ENCODE results near the gene MLLT3.

The MLLT3 gene

DNA sequence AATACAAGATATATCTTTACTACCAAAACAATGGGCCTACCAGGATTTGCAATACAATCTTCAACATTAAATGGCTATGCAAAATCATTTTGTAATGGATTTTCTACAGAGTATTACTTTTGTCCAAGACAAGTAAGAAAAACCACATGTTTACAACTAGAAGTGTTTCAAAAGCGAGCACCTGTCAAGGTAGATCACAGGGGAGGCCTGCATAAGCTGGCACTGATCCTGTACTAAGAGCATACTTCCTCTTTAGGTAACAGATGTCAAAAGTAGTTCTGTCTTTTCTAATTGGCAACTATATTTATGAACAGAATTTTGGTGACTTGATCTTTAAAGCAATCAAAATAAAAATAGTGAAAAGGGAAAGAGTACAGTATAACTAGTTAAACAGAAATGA is 249.0 kb downstream of the MLLT3 start:
- no peak for DNase-seq

DNA sequence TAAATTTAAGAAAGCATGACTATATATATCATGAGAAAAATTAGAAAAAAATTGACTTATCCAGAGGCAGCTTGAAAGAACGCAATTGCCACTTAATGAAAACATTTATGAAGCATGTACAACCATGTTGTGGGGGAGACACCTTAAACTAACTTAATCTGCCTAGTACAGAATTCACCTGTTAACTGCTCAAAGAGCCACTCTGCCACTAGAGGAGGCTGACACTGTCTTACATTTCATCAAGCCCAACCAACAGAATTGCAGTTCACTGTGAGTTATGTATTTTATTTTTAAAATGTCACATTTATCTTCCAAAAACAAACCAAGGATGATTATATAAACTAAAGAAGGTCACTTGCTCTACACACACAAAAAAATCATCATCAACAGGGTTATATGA is 252.9 kb downstream of the MLLT3 start:
- no peak for DNase-seq

DNA sequence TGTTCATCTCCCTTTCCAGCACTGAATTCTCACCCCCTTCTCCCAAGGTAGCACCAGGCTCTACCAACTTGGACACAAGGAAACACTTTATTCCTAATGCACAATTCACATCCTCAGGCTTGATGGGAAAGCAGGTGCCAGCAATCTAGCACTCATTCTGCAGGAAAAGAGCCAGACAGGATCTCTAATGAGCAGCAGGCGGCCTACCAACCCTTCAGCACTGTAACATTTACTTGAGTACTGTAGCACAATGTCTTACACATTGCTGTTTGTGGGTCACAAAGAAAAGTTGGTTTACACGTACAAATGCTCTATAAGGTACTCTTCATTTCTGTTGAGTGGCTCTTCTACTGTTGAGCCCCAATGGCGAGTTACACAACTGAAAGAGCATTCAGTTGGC is 254.4 kb downstream of the MLLT3 start:
- DNase-seq: no peak

GRCh38 chr9:20364959-20365358 is 257.3 kb downstream of the MLLT3 start:
- DNase-seq: no peak

DNA sequence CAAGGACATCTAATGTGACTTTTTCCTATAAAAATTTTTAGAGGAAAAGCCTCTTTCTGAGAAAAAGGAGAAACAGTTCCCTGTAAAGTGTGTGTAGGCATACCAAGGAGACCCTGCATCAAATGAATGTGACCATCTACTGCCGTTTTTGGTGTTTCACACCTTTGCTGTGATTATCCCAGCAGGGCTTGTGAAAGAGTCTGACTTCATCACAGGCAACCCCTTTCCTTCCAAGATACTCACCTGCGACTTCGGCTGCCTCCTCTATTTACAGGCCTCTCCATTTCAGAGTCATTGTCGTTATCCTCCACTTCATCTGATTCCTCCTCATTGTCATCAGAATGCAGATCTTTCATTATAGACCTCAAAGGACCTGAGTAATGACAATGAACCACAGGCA is 259.1 kb downstream of the MLLT3 start:
- DNase-seq: no peak

DNA sequence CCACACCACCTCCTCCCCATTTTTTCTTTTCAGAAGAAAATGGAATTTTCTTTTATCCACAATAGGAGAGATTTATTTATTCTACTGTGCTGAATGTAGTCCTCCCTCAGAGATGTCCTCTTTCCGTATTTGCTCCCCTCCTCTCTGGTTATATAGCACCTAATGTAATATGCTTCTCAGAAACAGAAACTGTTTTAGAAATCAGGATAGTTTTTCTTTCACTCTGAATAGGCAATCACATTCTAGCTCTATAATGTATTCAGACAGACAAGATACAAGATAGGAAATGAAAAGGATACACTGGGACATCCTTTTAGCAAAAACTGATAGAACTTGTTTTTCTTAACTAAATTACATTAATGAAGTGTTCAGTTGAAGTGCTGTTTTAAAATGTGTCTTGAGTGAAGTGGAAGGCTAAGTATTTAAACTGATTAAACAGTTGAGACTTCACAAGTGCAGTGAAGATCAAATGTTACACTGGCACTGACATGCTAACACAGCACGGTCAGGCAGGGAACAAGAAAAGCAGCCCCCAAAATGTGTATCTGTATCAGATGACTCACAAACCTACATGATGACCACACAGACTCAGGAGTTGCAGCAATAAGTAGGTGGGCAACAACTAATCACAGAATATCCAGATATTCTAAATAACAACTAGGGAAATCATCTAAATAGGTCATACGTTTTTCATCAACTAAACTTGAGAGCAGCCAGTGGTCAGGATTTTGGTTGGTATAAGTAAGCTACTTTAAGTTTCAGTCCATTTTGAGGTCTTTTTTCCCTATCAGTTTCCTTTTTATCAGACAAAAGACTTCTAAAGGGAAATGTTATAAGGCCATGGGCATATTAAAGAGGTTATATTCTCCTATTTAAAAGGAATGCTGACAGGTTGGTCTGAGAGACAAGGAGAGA is 260.4 kb downstream of the MLLT3 start:
- DNase-seq: no peak

DNA sequence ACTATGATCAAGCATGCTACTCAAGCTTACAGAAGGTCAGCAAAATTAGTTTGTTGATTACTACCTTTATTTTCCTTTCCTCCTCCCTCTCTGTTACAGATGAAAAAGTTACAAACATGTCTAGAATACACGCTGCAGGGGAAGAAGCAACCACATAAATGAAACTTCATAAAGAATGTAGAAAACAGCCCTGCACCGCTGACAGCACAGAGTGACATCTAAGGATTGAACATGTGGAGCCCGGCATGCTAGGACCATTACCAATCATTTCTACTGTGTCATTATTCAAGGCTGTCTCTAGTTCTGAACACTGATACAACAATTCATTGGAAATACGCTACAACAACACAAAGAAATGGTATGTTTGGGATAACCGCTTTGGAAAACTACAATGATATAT is 261.1 kb downstream of the MLLT3 start:
- no peak for DNase-seq

DNA sequence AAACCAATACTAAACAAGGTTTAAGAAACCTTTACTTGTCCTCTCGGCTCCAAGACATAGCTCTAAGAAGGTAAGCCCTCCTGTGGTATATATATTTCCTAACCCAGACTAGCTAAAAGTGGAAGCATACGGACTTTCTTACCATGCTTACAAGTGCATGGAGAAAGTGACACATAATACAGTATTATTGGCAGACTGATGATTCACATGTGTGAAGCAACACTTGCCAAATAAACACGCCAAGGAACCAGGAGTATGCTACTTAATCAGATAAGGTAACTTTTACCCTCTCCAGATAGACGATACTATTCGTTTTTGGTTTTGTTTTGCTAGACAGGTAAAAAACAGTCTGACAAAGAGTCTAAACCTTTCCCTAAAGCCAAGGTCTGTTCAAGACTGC is 264.1 kb downstream of the MLLT3 start:
- DNase-seq: no peak

DNA sequence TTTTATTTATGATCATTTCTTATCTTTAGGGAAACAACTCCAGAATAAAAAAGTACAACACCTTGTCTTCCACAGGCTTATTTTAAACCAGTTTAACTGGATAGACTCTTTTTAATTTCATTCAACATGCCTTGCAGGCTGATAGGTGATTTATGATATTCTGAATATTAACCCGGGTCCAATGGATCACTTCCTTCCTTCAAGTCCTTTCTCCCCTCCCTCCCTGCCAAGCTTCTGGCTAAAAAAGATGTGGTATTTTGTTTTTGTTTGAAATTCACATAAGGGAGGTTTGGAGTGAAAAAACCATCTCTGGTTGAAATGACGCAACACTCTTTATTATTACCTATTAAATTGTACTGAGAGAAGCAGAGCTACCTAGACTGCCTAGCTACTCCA is 265.3 kb downstream of the MLLT3 start:
- DNase-seq: no peak

- peak; percentile 29 for DNase-seq
These were observed 265.8 kb downstream of the MLLT3 start for GRCh38 chr9:20356403-20357036.

GRCh38 chr9:20355022-20355421 is 267.3 kb downstream of the MLLT3 start:
- DNase-seq: no peak

GRCh38 chr9:20353931-20354652 is 268.2 kb downstream of the MLLT3 start:
- no peak for DNase-seq

DNA sequence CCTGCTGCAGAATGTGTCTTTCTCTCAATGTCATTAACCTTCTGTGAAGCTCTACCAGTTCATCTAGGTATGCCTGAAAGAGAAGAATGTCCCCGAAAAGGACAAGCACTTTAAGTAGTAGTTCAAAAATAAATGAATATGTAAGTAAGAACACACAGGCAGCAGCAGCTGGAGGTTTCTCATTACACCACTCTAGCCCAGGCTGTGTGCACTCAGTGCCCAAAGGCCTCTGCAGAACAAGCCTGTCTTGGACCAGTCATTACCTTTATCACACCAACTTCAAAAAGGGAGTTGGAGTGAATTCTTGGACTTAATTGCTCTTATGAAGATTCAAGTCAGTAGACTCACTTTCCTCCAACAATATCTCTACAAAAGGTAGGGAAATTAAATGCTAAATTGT is 268.8 kb downstream of the MLLT3 start:
- no peak for DNase-seq

DNA sequence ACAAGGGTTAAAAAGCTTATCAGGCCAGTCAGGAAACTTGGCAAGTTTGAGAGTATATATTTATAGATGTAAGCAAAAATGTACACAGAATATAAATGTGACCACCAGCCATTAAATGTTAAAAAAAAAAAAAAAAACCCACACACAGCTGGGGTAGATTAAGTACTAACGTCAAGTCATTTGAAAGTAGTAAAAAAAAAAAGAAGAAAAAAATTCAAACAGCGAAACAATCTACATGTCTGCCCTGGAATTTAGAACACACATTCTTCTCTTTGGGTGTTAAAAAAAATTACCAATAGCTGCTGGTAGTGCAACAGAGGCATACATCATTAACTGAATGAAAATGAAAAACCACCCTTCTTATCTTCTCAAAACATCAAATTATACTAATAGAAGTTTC is 269.7 kb downstream of the MLLT3 start:
- DNase-seq: no peak

GRCh38 chr9:20351715-20352114 is 270.6 kb downstream of the MLLT3 start:
- no peak for DNase-seq

DNA sequence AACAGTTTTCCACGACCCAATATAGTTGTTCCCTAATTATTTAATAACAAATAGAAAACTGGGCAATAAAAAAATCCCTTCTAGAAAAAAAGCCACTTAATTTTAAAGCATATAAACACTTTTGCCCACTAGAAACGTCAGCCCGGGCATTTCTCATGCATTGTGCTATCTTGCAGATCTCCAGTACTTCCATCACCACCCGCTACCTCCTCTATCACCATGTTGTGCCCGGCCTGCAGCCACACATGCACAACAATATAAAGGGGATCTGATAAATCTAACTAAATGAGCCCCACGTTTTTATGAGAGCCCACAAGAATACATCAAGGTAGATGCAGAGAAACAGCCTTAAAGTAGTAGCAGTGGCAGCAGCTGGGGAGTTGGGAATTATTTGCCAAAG is 272.7 kb downstream of the MLLT3 start:
- DNase-seq: no peak

- DNase-seq: no peak
These were observed 279.0 kb downstream of the MLLT3 start for GRCh38 chr9:20343325-20343724.

DNA sequence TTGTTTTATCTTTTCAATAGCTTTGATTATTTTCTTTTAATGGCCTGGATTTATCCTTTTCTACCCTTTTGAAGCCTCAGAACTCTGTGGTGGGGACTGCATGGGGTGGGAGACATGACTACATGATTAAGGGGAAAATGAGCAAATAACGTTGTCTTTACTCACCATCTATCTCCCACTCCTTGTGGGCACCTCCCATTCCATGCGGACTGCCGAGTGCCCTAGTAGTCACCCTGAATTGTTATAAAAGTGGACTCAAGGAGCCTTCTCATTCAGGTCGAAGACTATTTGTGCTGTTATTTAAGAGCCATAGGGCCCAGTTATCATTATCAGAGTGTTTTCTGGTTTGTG is 281.8 kb downstream of the MLLT3 start:
- DNase-seq: no peak

DNA sequence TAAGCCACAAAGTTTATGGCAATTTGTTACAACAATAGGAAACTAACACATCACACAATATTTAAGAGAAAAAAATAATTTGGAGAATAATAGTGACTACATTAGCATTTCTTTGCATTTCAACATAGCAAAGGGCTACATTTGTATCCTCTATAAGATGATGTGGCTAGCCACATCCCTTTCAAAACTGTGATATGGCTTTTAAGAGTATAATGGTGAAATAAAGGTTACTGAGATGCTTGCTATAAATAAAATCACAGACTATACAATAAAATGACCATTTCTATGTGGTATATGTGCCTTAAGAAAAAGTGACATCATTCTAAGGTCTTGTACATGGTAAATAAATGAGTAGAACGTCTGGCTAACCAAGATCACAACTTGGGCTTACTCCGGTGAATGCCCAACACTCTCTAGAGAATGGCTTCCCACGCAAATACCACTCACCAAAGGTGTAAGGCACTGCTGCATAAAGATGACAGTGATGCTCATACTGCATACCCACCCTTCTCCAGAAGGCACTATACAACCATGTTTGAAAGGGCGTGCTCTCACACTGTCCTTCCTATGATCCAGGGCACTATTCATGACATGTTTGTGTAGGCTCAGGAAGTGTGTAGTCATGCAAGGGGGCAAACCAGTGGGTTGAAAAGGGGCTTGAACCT is 286.5 kb downstream of the MLLT3 start:
- DNase-seq: no peak

DNA sequence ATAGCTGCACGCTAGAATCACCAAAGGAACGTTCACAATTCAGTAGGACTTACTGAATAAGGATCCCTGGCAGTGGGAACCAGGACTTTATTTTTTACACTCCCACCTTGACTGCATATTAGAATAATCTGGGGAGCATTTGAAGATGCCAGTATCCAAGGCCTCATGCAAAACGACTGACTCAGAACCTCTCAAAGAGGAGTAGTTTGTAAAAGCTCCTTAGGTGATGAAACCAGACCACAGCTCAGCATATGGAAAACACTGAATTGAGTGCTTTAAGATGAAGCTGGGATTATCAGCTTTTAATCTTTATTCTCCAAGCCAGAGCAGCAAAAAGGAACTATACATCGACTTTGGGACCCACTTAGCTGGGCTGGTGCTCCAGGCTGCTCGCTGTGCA is 288.3 kb downstream of the MLLT3 start:
- no peak for DNase-seq

DNA sequence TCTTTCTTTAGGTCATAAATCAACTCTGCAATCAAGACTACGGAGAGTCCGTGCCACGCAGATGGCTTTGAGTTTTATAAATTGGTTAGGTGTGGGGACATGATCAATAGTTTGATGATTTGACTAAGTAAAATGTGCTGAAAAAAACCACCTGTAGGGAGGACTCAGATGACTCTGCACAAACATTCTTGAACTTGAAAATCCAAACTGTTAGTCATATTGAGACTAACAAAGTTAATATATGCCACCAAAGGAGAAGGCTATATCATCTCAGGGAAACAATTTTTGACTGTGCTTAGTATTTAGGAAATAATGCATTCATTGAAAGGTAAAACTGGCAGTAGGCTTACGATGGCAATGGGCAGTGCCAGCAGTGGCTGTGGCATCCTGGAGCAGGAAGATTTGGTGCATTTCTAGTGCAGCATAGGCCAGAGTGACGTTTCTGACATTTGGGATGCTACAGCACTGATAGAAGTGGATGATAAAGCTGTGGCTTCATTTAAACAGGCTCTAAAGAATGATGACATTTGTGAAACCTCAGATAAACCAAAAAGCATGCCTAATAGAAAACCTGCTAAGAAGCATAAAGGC is 291.1 kb downstream of the MLLT3 start:
- DNase-seq: no peak

GRCh38 chr9:20330688-20331087 is 291.6 kb downstream of the MLLT3 start:
- DNase-seq: no peak

GRCh38 chr9:20326516-20326915 is 295.8 kb downstream of the MLLT3 start:
- DNase-seq: no peak

All from activated CD4-positive, alpha-beta T cell treated with anti-CD3 and anti-CD28 coated beads for 1 hour (primary cell).